GM19452 (cell line): Measurements from ENCODE around the gene PDLIM4.

Experiments used
- ATAC-seq: cut with Tn5 transposase; IDR thresholded peaks from one replicate; pipeline ENCODE4 v1.9.1; 2021; ENCODE audit not compliant: unreplicated experiment

The PDLIM4 gene

GRCh38 chr5:132253008-132253441 is 4.5 kb upstream of the PDLIM4 start:
- no peak for ATAC-seq

GRCh38 chr5:132253452-132254320 is 3.8 kb upstream of the PDLIM4 start:
- no peak for ATAC-seq

- ATAC-seq = no peak
Observed at GRCh38 chr5:132254321-132254977, 3.0 kb upstream of the PDLIM4 start.

- ATAC-seq = no peak
Observed at GRCh38 chr5:132256086-132256782, 1.3 kb upstream of the PDLIM4 start.

GRCh38 chr5:132256783-132257130 is 739 bp upstream of the PDLIM4 start:
- ATAC-seq = no peak

DNA sequence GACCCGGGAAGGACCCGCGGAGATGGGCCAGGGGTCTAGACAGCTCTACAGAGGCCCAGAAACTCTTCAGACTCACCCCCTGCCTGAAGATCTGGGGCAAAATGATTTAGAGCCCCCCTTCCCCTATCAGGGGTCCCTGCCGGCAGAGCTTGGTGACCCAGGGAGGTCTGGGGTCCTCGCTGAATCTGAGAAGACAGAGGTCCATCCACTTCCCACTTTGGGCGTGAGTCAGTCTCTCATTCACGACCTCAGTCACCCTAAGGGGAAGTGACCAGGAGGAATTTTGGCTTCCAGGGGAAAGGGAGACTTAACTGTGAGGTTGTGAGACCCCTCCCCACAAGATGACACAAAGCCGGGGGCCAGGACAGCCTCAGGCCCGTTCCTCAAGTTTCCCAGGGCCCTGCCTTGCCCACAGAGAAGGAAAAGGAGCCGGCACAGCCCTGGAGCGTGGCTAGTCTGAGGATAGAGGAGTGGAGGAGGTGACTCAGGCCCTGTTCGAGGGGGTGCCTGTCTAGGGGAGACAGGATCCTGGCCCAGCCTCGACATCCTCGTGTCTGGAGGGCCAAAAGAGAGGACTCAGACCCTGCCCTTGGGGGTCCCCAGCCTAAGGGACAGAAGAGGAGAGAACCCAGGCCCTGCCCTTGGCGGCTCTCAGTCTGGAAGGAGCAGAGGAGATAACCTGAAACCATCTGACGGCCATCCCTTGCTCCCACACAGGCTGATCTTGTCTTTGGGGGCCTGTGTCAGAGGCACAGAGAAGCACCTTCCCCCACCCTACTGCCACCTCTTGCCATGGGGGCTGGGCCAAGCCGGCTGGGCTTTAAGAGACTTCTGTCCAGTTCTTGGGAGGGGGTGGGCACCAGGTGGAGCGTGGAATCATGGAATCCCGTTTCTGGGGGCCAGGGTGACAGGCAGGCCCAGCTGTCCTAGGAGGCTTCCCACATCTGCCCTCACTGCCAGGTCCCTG is 889 bp downstream of the PDLIM4 start:
- no peak for ATAC-seq

- ATAC-seq = no peak
Observed at GRCh38 chr5:132259069-132259851, 1.8 kb downstream of the PDLIM4 start.

GRCh38 chr5:132260051-132260450 is 2.6 kb downstream of the PDLIM4 start:
- no peak for ATAC-seq

GRCh38 chr5:132260714-132261551 is 3.4 kb downstream of the PDLIM4 start:
- ATAC-seq = peak; percentile 46

- ATAC-seq = no peak
Observed at GRCh38 chr5:132261881-132262845, 4.7 kb downstream of the PDLIM4 start.

DNA sequence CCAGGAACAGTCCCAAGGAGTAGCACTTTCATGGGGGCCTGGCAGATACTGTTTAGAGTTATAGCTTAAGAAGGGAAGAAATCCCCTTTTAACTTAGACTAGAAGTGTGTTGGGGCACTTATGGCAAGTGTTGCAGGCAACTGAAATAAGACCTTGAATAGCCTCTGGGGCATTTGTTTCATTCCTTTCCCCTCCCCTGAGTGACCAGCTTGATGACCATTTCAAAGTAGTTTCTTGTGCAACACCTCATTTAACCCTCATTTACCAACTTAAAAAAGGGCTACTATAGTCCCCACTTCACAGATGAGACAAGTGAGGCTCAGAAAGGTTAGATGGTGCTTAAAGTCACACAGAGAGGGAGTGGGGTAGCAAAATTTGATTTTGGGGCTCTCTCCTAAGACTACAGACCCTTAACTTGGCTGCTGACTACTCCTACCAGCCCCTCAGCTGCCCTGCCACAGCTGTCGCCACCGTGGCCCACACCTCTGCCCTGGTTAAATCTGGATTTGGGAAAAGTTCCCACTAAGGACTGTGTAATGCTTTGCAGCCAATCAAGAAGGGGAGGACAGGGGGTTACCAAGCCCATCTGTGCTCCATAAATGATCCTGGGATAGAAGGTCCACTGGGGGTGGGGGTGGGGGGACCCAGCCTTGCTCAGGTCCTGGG is 5.5 kb downstream of the PDLIM4 start:
- no peak for ATAC-seq

GRCh38 chr5:132263548-132264261 is 6.2 kb downstream of the PDLIM4 start:
- ATAC-seq = no peak

DNA sequence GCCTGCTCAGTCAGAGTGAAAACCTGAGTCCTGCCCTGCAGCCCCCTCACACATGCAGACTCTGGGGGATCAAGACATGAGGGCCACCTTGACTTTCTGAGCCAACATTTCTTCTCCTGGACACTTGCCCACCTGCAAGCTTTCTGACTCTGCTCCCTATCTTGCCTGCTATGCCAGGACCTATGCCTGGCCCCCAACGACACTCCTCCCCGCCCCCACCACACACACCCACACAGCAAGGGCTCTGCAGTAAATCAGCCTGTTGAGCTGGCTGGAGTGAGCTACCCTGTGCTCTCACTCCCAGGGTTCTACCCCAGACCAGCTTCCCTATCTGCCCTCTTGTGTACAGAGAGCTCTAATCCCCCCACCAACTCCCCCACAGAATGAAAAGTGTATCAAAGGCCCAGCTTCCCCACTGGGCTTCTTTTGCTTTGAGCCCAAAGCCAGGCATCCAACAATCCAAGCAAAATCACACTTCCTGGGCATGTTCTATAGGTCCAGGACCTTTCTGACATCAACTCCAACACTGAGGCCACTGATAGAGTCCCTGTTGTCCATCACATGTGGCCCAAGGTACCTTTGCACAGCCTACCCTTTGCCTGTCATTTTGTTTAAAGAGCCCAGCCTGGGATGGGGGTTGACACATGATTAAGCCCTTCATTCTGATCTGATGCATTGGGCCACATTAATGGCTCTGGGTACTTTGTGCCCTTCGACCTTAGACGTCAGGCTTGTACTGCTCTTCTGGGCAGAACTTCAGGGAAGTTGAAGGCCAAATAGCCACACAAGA is 7.2 kb downstream of the PDLIM4 start:
- no peak for ATAC-seq

GRCh38 chr5:132265336-132266030 is 8.0 kb downstream of the PDLIM4 start:
- no peak for ATAC-seq
